ENCODE measurements around the gene MFSD6L.

Gene MFSD6L

GRCh38 chr17:8832711-8833352 is 33.7 kb upstream of the MFSD6L start:
- H3K36me3 ChIP-seq (ENCODE audit: insufficient read depth, low read length), result no peaks in the 10 kb centered on the region
- peak overlapping the region; percentile 23; the same call in 1 of the 2 replicates for H3K9ac ChIP-seq (ENCODE audit: low read depth, low read length)
- peaks cover 16% of the 10 kb centered on the region; the same call in 1 of the 2 replicates for H3K4me1 ChIP-seq (ENCODE audit: insufficient read depth, low read length)
- H3K9me3 ChIP-seq (ENCODE audit: control insufficient read depth, insufficient read depth, low read length), result no peaks in the 10 kb centered on the region

GRCh38 chr17:8831234-8831849 is 32.2 kb upstream of the MFSD6L start:
- H3K36me3 ChIP-seq (ENCODE audit: insufficient read depth, low read length), result no peaks in the 10 kb centered on the region
- peaks cover 7% of the 10 kb centered on the region; the same call in 1 of the 2 replicates for H3K4me1 ChIP-seq (ENCODE audit: insufficient read depth, low read length)
- H3K9me3 ChIP-seq (ENCODE audit: control insufficient read depth, insufficient read depth, low read length), result no peaks in the 10 kb centered on the region
- no peak overlapping the region for H3K9ac ChIP-seq (ENCODE audit: low read depth, low read length)

- Histone ChIP-seq H3K4me1 (ENCODE audit: insufficient read depth, low read length) (peaks cover 7% of the 10 kb centered on the region; the same call in 1 of the 2 replicates), H3K9ac (ENCODE audit: low read depth, low read length) (no peak overlapping the region), H3K36me3 (ENCODE audit: insufficient read depth, low read length) (no peaks in the 10 kb centered on the region), H3K9me3 (ENCODE audit: control insufficient read depth, insufficient read depth, low read length) (no peaks in the 10 kb centered on the region)
Measured at GRCh38 chr17:8830141-8830540, 31.0 kb upstream of the MFSD6L start.

GRCh38 chr17:8829036-8829941 is 30.1 kb upstream of the MFSD6L start:
- no peaks in the 10 kb centered on the region for H3K36me3 ChIP-seq (ENCODE audit: insufficient read depth, low read length)
- peaks cover 4% of the 10 kb centered on the region; the same call in 1 of the 2 replicates for H3K9me3 ChIP-seq (ENCODE audit: control insufficient read depth, insufficient read depth, low read length)

GRCh38 chr17:8828517-8828875 is 29.3 kb upstream of the MFSD6L start:
- H3K9me3 ChIP-seq (ENCODE audit: control insufficient read depth, insufficient read depth, low read length), result peaks cover 5% of the 10 kb centered on the region; the same call in 1 of the 2 replicates
- no peaks in the 10 kb centered on the region for H3K36me3 ChIP-seq (ENCODE audit: insufficient read depth, low read length)
- H3K4me1 ChIP-seq (ENCODE audit: insufficient read depth, low read length), result peaks cover 7% of the 10 kb centered on the region; the same call in 1 of the 2 replicates
- H3K9ac ChIP-seq (ENCODE audit: low read depth, low read length), result no peak overlapping the region

More at GRCh38 chr17:8829036-8829941, 30.1 kb upstream of the MFSD6L start:
- Histone ChIP-seq H3K4me1 (ENCODE audit: insufficient read depth, low read length) (peaks cover 7% of the 10 kb centered on the region; the same call in 1 of the 2 replicates), H3K9ac (ENCODE audit: low read depth, low read length) (no peak overlapping the region)

GRCh38 chr17:8826808-8827435 is 27.8 kb upstream of the MFSD6L start:
- no peak overlapping the region for H3K9ac ChIP-seq (ENCODE audit: low read depth, low read length)
- peaks cover 3% of the 10 kb centered on the region; the same call in 1 of the 2 replicates for H3K4me1 ChIP-seq (ENCODE audit: insufficient read depth, low read length)
- H3K36me3 ChIP-seq (ENCODE audit: insufficient read depth, low read length), result no peaks in the 10 kb centered on the region
- peaks cover 5% of the 10 kb centered on the region; the same call in 1 of the 2 replicates for H3K9me3 ChIP-seq (ENCODE audit: control insufficient read depth, insufficient read depth, low read length)

- H3K9me3 ChIP-seq (ENCODE audit: control insufficient read depth, insufficient read depth, low read length), result peaks cover 5% of the 10 kb centered on the region; the same call in 1 of the 2 replicates
- H3K9ac ChIP-seq (ENCODE audit: low read depth, low read length), result no peak overlapping the region
- H3K36me3 ChIP-seq (ENCODE audit: insufficient read depth, low read length), result no peaks in the 10 kb centered on the region
- no peaks in the 10 kb centered on the region; the same call in 1 of the 2 replicates for H3K4me1 ChIP-seq (ENCODE audit: insufficient read depth, low read length)
Measured at GRCh38 chr17:8825802-8826201, 26.6 kb upstream of the MFSD6L start.

GRCh38 chr17:8823279-8823678 is 24.1 kb upstream of the MFSD6L start:
- Histone ChIP-seq H3K9ac (ENCODE audit: low read depth, low read length) (no peak overlapping the region), H3K9me3 (ENCODE audit: control insufficient read depth, insufficient read depth, low read length) (peaks cover 5% of the 10 kb centered on the region; the same call in 1 of the 2 replicates), H3K36me3 (ENCODE audit: insufficient read depth, low read length) (no peaks in the 10 kb centered on the region), H3K4me1 (ENCODE audit: insufficient read depth, low read length) (no peaks in the 10 kb centered on the region)

GRCh38 chr17:8822401-8823035 is 23.4 kb upstream of the MFSD6L start:
- Histone ChIP-seq H3K9me3 (ENCODE audit: control insufficient read depth, insufficient read depth, low read length) (peaks cover 5% of the 10 kb centered on the region; the same call in 1 of the 2 replicates), H3K4me1 (ENCODE audit: insufficient read depth, low read length) (no peaks in the 10 kb centered on the region), H3K36me3 (ENCODE audit: insufficient read depth, low read length) (no peaks in the 10 kb centered on the region), H3K9ac (ENCODE audit: low read depth, low read length) (no peak overlapping the region)

- no peak overlapping the region for H3K9ac ChIP-seq (ENCODE audit: low read depth, low read length)
- peaks cover 5% of the 10 kb centered on the region; the same call in 1 of the 2 replicates for H3K9me3 ChIP-seq (ENCODE audit: control insufficient read depth, insufficient read depth, low read length)
- no peaks in the 10 kb centered on the region for H3K4me1 ChIP-seq (ENCODE audit: insufficient read depth, low read length)
- H3K36me3 ChIP-seq (ENCODE audit: insufficient read depth, low read length), result no peaks in the 10 kb centered on the region
Measured at GRCh38 chr17:8821446-8822105, 22.4 kb upstream of the MFSD6L start.

- Histone ChIP-seq H3K9ac (ENCODE audit: low read depth, low read length) (no peak overlapping the region), H3K4me1 (ENCODE audit: insufficient read depth, low read length) (no peaks in the 10 kb centered on the region), H3K9me3 (ENCODE audit: control insufficient read depth, insufficient read depth, low read length) (peaks cover 5% of the 10 kb centered on the region; the same call in 1 of the 2 replicates), H3K36me3 (ENCODE audit: insufficient read depth, low read length) (no peaks in the 10 kb centered on the region)
Measured at GRCh38 chr17:8820311-8821010, 21.3 kb upstream of the MFSD6L start.

- Histone ChIP-seq H3K36me3 (ENCODE audit: insufficient read depth, low read length) (no peaks in the 10 kb centered on the region), H3K9ac (ENCODE audit: low read depth, low read length) (no peak overlapping the region), H3K4me1 (ENCODE audit: insufficient read depth, low read length) (no peaks in the 10 kb centered on the region), H3K9me3 (ENCODE audit: control insufficient read depth, insufficient read depth, low read length) (no peaks in the 10 kb centered on the region)
Measured at GRCh38 chr17:8818654-8819330, 19.6 kb upstream of the MFSD6L start.

Measured in ES-I3 (cell line).